Body of pancreas (tissue), 4 donors: Measurements from ENCODE around the gene C1QTNF8.

ENCODE experiments used
- CTCF ChIP-seq, 7 experiments: fragments of 450-650 bp in 4 of 7; fragments of 200-600 bp in 3 of 7; sonication (generic) in 3 of 7; IDR thresholded peaks; one replicate each; pipeline ENCODE4 v1.5.1; 2016 to 2019; ENCODE audit warnings: antibody characterized with exemption in 7 of 7
- POLR2A ChIP-seq, 3 donors: fragments of 450-650 bp; IDR thresholded peaks; one replicate each; pipeline ENCODE4 v1.6.1; 2016; ENCODE audit warnings: antibody characterized with exemption in 3 of 3, mild to moderate bottlenecking in 2 of 3

GRCh38 chr16:1122398-1122765, 26.3 kb upstream of the C1QTNF8 start:
- TF ChIP-seq CTCF (IDR thresholded peaks at IDR 0.05) = no peak
- TF ChIP-seq POLR2A (IDR thresholded peaks at IDR 0.05) = no peak
